Kidney epithelial cell (primary cell): Measurements from ENCODE around the gene RIMBP2. TPM values are rescaled to one million over a fixed set of nuclear protein-coding genes. Genes with fewer than 3 reads are reported as not detected.

Experiments used
- DNase-seq: peaks from one replicate; pipeline ENCODE4 v3.0.0-alpha.2; 2010; ENCODE audit warnings: low read depth
- H3K27me3 ChIP-seq: 2 replicates; pipeline ENCODE4 v1.6.0; 2011; ENCODE audit warnings: low read length; ENCODE audit not compliant: control insufficient read depth, insufficient read depth
- H3K36me3 ChIP-seq: 2 replicates; pipeline ENCODE4 v1.5.1; 2011; ENCODE audit warnings: low read length; ENCODE audit not compliant: control insufficient read depth, insufficient read depth
- H3K4me3 ChIP-seq: 2 replicates; pipeline ENCODE4 v1.5.1; 2011; ENCODE audit warnings: low read depth, mild to moderate bottlenecking, control low read depth, low read length
- CTCF ChIP-seq: IDR thresholded peaks from 2 replicates; pipeline ENCODE4 v1.5.1; 2011; ENCODE audit warnings: mild to moderate bottlenecking, moderate library complexity, low read length, control low read depth, inconsistent platforms; ENCODE audit not compliant: insufficient read depth, poor library complexity, severe bottlenecking
- total RNA-seq: library from RNA; depleted of rRNA; stranded (reverse); fragments of >200 nt; gene quantifications from 2 replicates; pipeline ENCODE4 v1.2.3, GENCODE V29; 2015

The RIMBP2 gene
- total RNA-seq, 1 donor from 2014 or later: 0.50 TPM

- TF ChIP-seq CTCF: no peak
These were observed 120.5 kb downstream of the RIMBP2 start for GRCh38 chr12:130595566-130595965.

GRCh38 chr12:130593056-130593455 is 123.0 kb downstream of the RIMBP2 start:
- no peak for DNase-seq

More at GRCh38 chr12:130595566-130595965, 120.5 kb downstream of the RIMBP2 start:
- Histone ChIP-seq H3K36me3 (no peaks in the 10 kb centered on the region), H3K27me3 (no peaks in the 10 kb centered on the region), H3K4me3 (no peak overlapping the region)
- no peak for DNase-seq

GRCh38 chr12:130592641-130593040 is 123.5 kb downstream of the RIMBP2 start:
- TF ChIP-seq CTCF: no peak
- H3K4me3 ChIP-seq: no peak overlapping the region

More at GRCh38 chr12:130593056-130593455, 123.0 kb downstream of the RIMBP2 start:
- TF ChIP-seq CTCF: no peak
- Histone ChIP-seq H3K36me3 (no peaks in the 10 kb centered on the region), H3K27me3 (no peaks in the 10 kb centered on the region), H3K4me3 (no peak overlapping the region)

GRCh38 chr12:130591736-130592135 is 124.4 kb downstream of the RIMBP2 start:
- no peak overlapping the region for H3K4me3 ChIP-seq
- no peaks in the 10 kb centered on the region for H3K27me3 ChIP-seq
- no peak for DNase-seq
- no peak for TF ChIP-seq CTCF
- H3K36me3 ChIP-seq: no peaks in the 10 kb centered on the region

More at GRCh38 chr12:130592641-130593040, 123.5 kb downstream of the RIMBP2 start:
- no peaks in the 10 kb centered on the region for H3K27me3 ChIP-seq
- no peaks in the 10 kb centered on the region for H3K36me3 ChIP-seq
- no peak for DNase-seq

- Histone ChIP-seq H3K4me3 (no peak overlapping the region), H3K36me3 (no peaks in the 10 kb centered on the region), H3K27me3 (no peaks in the 10 kb centered on the region)
- DNase-seq: no peak
- TF ChIP-seq CTCF: no peak
These were observed 125.4 kb downstream of the RIMBP2 start for GRCh38 chr12:130590685-130591084.
